ENCODE results near the gene MACROD1.

DNA sequence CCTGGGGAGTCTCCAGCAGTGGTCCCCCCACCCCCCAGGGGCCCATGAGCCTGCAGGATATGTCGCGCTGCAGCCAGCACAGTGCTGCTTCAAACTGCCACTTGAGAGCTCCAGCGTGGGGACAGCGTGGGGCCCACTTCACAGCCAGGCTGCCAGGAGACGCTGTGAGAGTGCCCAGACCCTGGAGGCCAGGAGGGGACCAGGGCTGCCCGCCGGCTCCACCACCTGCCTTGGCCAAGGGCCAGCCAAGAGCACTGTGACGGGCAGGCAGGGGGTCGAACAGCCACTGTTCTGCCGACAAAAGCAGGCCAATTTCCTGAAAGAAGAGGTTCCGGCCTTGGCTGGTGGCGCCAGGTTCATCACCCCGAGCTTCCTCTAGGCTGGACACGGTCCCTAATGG is 70.0 kb downstream of the MACROD1 start:
- TF ChIP-seq EZH2 (IDR thresholded peaks at IDR 0.05) (no peak), POLR2AphosphoS5 (IDR thresholded peaks at IDR 0.05; ENCODE audit: borderline replicate concordance, low read depth, low read length) (no peak)

Data from SK-N-MC (cell line).